ENCODE measurements around the gene ZNF512. TPM values are rescaled to one million over a fixed set of nuclear protein-coding genes. Genes with fewer than 3 reads are reported as not detected.

The ZNF512 gene
- total RNA-seq, 2 donors from 2014 or later: 23.2 to 26.8 TPM

DNA sequence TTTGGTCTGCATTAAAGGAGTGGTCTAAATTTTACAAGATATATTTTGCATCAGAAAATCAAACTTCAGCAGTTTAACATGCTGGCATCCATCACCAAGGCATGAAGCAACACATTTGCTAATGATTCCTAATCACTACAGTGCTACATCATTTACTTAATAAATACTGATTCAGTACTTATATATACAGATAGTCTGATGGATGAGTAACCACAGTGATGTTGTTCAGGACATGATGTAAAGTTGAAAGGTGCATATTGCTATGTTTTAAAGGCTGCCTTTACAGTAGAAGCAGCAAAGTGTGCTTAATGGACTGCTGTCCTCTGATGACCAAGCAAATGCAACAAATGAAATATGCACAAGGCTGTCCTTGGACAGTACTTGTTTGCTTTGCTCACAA is 69.5 kb downstream of the ZNF512 start:
- Mint-ChIP-seq H3K9me3 (no peaks in the 10 kb centered on the region), H3K4me3 (peak overlapping the region in 1 of 2 donors; percentile 7), H3K27me3 (ENCODE audit: low read depth) (no peaks in the 10 kb centered on the region), H3K27ac (peak overlapping the region; percentile 63), H3K36me3 (ENCODE audit: insufficient read depth in 2 of 2) (peaks cover 6 to 33% of the 10 kb centered on the region in 2 donors), H3K4me1 (ENCODE audit: low read depth) (peaks cover 33% of the 10 kb centered on the region)
- ATAC-seq (replicated peaks in 1 of 2) (no peak), DNase-seq (no peak)

DNA sequence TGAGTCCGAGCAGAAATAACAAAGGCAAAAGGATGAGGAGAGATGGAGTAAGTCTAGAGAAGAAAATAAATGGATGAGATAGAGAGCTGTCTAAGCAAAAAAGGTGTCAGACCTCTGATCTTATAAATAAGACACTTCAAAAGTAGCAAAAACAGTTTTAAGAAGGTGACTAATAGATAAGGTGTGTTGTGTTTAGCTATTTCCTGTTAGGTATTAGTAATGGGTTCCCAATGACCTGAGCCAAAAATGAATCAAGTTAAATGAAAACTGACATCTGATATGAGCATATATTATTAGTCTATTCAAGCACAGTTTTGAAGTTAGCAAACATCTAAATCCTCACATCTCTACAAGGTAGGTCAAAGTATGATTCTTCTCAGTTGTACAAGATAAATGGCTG is 69.9 kb downstream of the ZNF512 start:
- Mint-ChIP-seq H3K36me3 (ENCODE audit: insufficient read depth in 2 of 2) (peaks cover 6 to 29% of the 10 kb centered on the region in 2 donors), H3K4me1 (ENCODE audit: low read depth) (peaks cover 33% of the 10 kb centered on the region), H3K27ac (peak overlapping the region; percentile 63), H3K9me3 (no peaks in the 10 kb centered on the region), H3K27me3 (ENCODE audit: low read depth) (no peaks in the 10 kb centered on the region), H3K4me3 (peak overlapping the region in 1 of 2 donors; percentile 7)
- DNase-seq (no peak), ATAC-seq (replicated peaks in 1 of 2) (peak; percentile 44 to 61)

GRCh38 chr2:27653397-27653796 is 70.6 kb downstream of the ZNF512 start:
- Mint-ChIP-seq H3K27me3 (ENCODE audit: low read depth) (no peaks in the 10 kb centered on the region), H3K27ac (no peak overlapping the region)

GRCh38 chr2:27655155-27655951 is 72.5 kb downstream of the ZNF512 start:
- peak overlapping the region; percentile 31 for H3K27ac Mint-ChIP-seq
- no peaks in the 10 kb centered on the region for H3K27me3 Mint-ChIP-seq (ENCODE audit: low read depth)
- peaks cover 38% of the 10 kb centered on the region for H3K4me1 Mint-ChIP-seq (ENCODE audit: low read depth)
- peaks cover 10 to 31% of the 10 kb centered on the region in 2 donors for H3K36me3 Mint-ChIP-seq (ENCODE audit: insufficient read depth in 2 of 2)
- ATAC-seq (replicated peaks in 1 of 2) (no peak), DNase-seq (no peak)
- H3K9me3 Mint-ChIP-seq: no peaks in the 10 kb centered on the region
- no peak overlapping the region for H3K4me3 Mint-ChIP-seq

More at GRCh38 chr2:27653397-27653796, 70.6 kb downstream of the ZNF512 start:
- Mint-ChIP-seq H3K9me3 (no peaks in the 10 kb centered on the region), H3K4me3 (no peak overlapping the region), H3K36me3 (ENCODE audit: insufficient read depth in 2 of 2) (peaks cover 6 to 29% of the 10 kb centered on the region in 2 donors), H3K4me1 (ENCODE audit: low read depth) (peaks cover 33% of the 10 kb centered on the region)
- ATAC-seq (replicated peaks in 1 of 2): peak; percentile 47 to 61
- no peak for DNase-seq

GRCh38 chr2:27661371-27661770 is 78.5 kb downstream of the ZNF512 start:
- H3K27ac Mint-ChIP-seq: no peak overlapping the region
- peak overlapping the region in 1 of 2 donors; percentile 98 for H3K4me3 Mint-ChIP-seq
- H3K4me1 Mint-ChIP-seq (ENCODE audit: low read depth): peaks cover 52% of the 10 kb centered on the region
- no peaks in the 10 kb centered on the region for H3K27me3 Mint-ChIP-seq (ENCODE audit: low read depth)
- peaks cover 13 to 29% of the 10 kb centered on the region in 2 donors for H3K36me3 Mint-ChIP-seq (ENCODE audit: insufficient read depth in 2 of 2)
- no peaks in the 10 kb centered on the region for H3K9me3 Mint-ChIP-seq
- DNase-seq (no peak), ATAC-seq (replicated peaks in 1 of 2) (no peak)

DNA sequence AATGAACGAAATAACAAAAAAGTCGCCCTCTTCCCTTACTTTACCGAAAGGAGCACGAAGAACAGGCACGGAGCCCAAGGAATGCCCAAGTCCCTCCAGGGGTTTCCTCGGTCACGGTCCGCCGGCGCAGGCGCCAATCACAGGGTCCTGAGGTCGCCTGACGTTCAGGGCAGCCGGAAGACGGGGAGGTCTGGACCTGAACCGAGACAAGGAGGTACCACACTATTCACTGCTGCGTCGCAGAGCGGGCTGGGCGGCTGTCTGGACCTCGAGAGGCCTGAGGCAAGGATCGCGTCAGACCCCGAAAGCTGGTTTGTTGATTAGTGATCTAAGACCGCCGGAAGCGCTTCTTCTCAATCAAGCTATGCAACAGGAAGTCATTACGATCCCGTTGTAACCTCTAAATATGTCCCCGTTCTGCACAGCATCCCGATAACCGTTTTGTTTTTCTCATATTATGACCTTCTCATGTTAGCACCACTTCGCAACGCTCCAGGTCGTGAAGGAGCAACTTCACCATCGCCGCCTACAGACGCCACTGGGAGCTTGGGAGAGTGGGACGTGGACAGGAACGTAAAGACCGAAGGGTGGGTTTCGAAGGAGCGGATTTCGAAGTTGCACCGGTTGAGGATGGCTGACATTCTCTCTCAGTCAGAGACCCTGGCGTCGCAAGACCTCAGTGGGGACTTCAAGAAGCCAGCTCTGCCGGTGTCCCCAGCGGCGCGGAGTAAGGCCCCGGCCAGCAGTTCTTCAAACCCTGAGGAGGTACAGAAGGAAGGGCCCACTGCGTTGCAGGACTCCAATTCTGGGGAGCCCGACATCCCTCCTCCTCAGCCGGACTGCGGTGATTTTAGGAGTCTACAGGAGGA is 80.7 kb downstream of the ZNF512 start, which contains the start of the genes SLC4A1AP and SUPT7L:
TSS of gene SLC4A1AP (plus strand) at position 605 of the 869 bp plus-strand sequence. CDS start at position 631, 26 bp downstream.
TSS of gene SUPT7L (minus strand) at position 330 of the 869 bp plus-strand sequence. CDS start 1,422 bp downstream, outside the sequence.
- Mint-ChIP-seq H3K36me3 (ENCODE audit: insufficient read depth in 2 of 2) (peaks cover 13 to 34% of the 10 kb centered on the region in 2 donors), H3K27me3 (ENCODE audit: low read depth) (no peaks in the 10 kb centered on the region), H3K4me3 (peak within 1 kb of the TSS; percentile 98 to 99), H3K4me1 (ENCODE audit: low read depth) (peaks cover 58% of the 10 kb centered on the region), H3K27ac (peak within 1 kb of the TSS; percentile 99), H3K9me3 (no peaks in the 10 kb centered on the region)
- DNase-seq (peak; percentile 76), ATAC-seq (replicated peaks in 1 of 2) (peak; percentile 86 to 87)

GRCh38 chr2:27664154-27664574 is 81.3 kb downstream of the ZNF512 start:
- Mint-ChIP-seq H3K27me3 (ENCODE audit: low read depth) (no peaks in the 10 kb centered on the region), H3K27ac (peak overlapping the region; percentile 99), H3K4me1 (ENCODE audit: low read depth) (peaks cover 57% of the 10 kb centered on the region), H3K9me3 (no peaks in the 10 kb centered on the region), H3K4me3 (peak overlapping the region; percentile 98 to 99), H3K36me3 (ENCODE audit: insufficient read depth in 2 of 2) (peaks cover 13 to 38% of the 10 kb centered on the region in 2 donors)
- DNase-seq (no peak), ATAC-seq (replicated peaks in 1 of 2) (peak; percentile 18 to 35)

DNA sequence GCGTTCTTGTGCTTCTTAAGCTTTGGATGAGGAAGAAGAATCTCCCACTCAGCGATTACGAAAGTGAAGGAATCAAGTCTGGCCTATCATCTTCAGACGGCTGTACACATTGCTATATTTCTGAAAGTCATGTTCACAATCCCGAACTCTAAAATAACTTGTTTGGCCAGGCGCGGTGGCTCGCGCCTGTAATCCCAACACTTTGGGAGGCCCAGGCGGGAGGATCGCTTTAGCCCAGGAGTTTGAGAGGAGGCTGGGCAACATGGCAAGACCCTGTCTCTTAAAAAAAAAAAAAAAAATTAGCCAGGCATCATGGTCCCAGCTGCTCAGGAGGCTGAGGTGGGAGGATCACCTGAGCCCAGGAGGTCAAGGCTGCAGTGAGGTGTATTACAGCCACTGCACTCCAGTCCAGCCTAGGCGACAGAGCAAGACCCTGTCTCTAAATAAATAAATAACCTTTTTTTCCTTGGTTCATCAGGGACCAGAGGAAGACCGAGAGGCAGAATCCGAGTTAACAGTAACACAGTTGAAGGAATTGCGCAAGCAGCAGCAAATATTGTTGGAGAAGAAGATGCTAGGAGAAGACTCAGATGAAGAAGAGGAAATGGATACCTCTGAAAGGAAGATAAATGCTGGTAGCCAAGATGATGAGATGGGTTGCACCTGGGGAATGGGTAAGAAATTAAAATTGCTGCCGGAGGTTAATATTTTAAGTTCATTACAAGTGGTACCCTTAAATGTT is 82.0 kb downstream of the ZNF512 start:
- peak overlapping the region; percentile 87 for H3K27ac Mint-ChIP-seq
- peaks cover 51% of the 10 kb centered on the region for H3K4me1 Mint-ChIP-seq (ENCODE audit: low read depth)
- no peaks in the 10 kb centered on the region for H3K27me3 Mint-ChIP-seq (ENCODE audit: low read depth)
- ATAC-seq (replicated peaks in 1 of 2) (no peak), DNase-seq (no peak)
- peak overlapping the region; percentile 98 to 99 for H3K4me3 Mint-ChIP-seq
- H3K36me3 Mint-ChIP-seq (ENCODE audit: insufficient read depth in 2 of 2): peaks cover 11 to 36% of the 10 kb centered on the region in 2 donors
- no peaks in the 10 kb centered on the region for H3K9me3 Mint-ChIP-seq

DNA sequence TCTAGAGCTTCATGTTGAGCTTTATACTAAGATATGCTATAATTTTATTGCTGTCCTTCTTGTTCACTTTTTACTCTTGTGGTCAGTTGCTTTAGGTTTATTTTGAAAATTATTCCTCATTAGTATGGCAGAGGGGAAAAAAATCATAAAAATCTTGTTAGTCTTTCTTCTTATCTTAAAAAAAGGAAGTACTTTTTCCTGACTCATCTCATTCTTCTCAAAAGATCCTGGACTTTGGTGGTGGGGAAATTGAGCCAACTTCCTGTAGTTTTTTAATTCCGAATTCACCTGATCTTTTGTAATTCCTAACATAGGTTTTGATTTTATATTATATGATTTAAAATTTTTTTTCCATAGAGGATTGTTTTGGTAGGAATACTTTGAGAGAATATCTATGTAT is 84.6 kb downstream of the ZNF512 start:
- no peak overlapping the region for H3K4me3 Mint-ChIP-seq
- no peaks in the 10 kb centered on the region for H3K27me3 Mint-ChIP-seq (ENCODE audit: low read depth)
- ATAC-seq (replicated peaks in 1 of 2) (no peak), DNase-seq (no peak)
- H3K4me1 Mint-ChIP-seq (ENCODE audit: low read depth): peaks cover 44% of the 10 kb centered on the region
- no peak overlapping the region for H3K27ac Mint-ChIP-seq
- H3K9me3 Mint-ChIP-seq: no peaks in the 10 kb centered on the region
- peaks cover 3 to 28% of the 10 kb centered on the region in 2 donors for H3K36me3 Mint-ChIP-seq (ENCODE audit: insufficient read depth in 2 of 2)

- H3K4me1 Mint-ChIP-seq (ENCODE audit: low read depth): peaks cover 17% of the 10 kb centered on the region
- no peak overlapping the region for H3K4me3 Mint-ChIP-seq
- H3K27ac Mint-ChIP-seq: peak overlapping the region; percentile 10
- no peaks in the 10 kb centered on the region for H3K9me3 Mint-ChIP-seq
- peaks cover 4 to 34% of the 10 kb centered on the region in 2 donors for H3K36me3 Mint-ChIP-seq (ENCODE audit: insufficient read depth in 2 of 2)
- no peak for ATAC-seq (replicated peaks in 1 of 2)
- H3K27me3 Mint-ChIP-seq (ENCODE audit: low read depth): no peaks in the 10 kb centered on the region
- DNase-seq: no peak
Observed at GRCh38 chr2:27671235-27671634, 88.4 kb downstream of the ZNF512 start.
